ENCODE data around the gene BAIAP2. TPM values are rescaled to one million over a fixed set of nuclear protein-coding genes. Genes with fewer than 3 reads are reported as not detected.

BAIAP2 gene
- total and polyA plus RNA-seq, 10 of the 15 experiments (the other 5 are each of a cell fraction or from before 2014, with no cell fraction given): 0.15 to 1.2 (median 0.46) TPM; not detected in 2

- TF ChIP-seq SKIL (IDR thresholded peaks at IDR 0.05; ENCODE audit: low read depth, poor library complexity, severe bottlenecking) (peak; percentile 23), ESRRA (IDR thresholded peaks at IDR 0.05; ENCODE audit: low read length) (no peak), CREB1 (IDR thresholded peaks at IDR 0.05; ENCODE audit: low read depth) (no peak), ZBTB40 (IDR thresholded peaks at IDR 0.05; ENCODE audit: borderline replicate concordance) (peak; percentile 46; the same call in 1 of the 2 replicates), BHLHE40 (IDR thresholded peaks at IDR 0.05; ENCODE audit: borderline replicate concordance in 1 of 2, low read depth in 2 of 2, low read length in 1 of 2) (peak; percentile 37 to 81; a peak in 3 of 4 replicates), MLLT1 (IDR thresholded peaks at IDR 0.05) (peak; percentile 66; the same call in 1 of the 2 replicates), CEBPZ (IDR thresholded peaks at IDR 0.05; ENCODE audit: low read depth, low read length) (no peak), NFYA (IDR thresholded peaks at IDR 0.05; ENCODE audit: borderline replicate concordance, low read depth, low read length) (no peak), CHD2 (IDR thresholded peaks at IDR 0.05; ENCODE audit: borderline replicate concordance, low read depth, low read length) (peak; percentile 68; the same call in 1 of the 2 replicates), POLR2A (IDR thresholded peaks at IDR 0.05; ENCODE audit: low read depth, low read length) (no peak), EP300 (IDR thresholded peaks at IDR 0.05; ENCODE audit: borderline replicate concordance in 1 of 2, control insufficient read depth in 1 of 2, low read depth in 2 of 2, low read length in 2 of 2) (peak in 1 of 2 experiments; percentile 23; a peak in 1 of 4 replicates)
Observed at GRCh38 chr17:81094509-81095382, 59.8 kb downstream of the BAIAP2 start (continued).
